Measurements from ENCODE around the gene VEGFC.
A peak's percentile ranks its signal among the peaks of the same experiment; 100 is the strongest.

Gene VEGFC

DNA sequence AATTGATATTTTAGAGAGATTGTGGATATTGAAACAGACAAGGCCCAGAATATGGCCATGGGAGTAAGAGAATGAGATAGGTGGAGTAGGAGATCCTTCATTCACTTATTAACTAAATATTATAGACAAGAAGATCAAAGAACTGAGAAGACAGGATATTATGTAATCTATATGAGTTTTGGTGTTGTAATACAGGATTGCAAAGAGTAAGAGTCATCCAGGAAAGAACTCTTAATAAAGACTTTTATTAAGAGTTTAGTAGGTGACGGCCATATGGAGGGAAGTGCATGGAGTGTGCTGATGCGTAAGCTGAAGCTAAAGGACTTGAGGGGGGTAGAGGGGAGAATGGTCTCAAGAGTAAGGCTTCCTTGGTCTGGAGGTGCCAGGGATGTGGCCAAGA is 153.7 kb downstream of the VEGFC start:
- DNase-seq: no peak
- Histone ChIP-seq H2AK5ac (ENCODE audit: low read length) (no peak overlapping the region), H4K5ac (ENCODE audit: low read length) (no peak overlapping the region), H3K27ac (ENCODE audit: low read depth, low read length) (no peak overlapping the region), H3K36me3 (ENCODE audit: control insufficient read depth, insufficient read depth, low read length) (no peaks in the 10 kb centered on the region), H3K23ac (ENCODE audit: low read length) (no peak overlapping the region), H4K8ac (ENCODE audit: low read depth, low read length) (no peak overlapping the region), H3K4ac (ENCODE audit: low read depth, low read length) (no peak overlapping the region), H3K56ac (ENCODE audit: low read length) (no peak overlapping the region), H2BK120ac (ENCODE audit: low read depth, low read length) (no peak overlapping the region), H2BK15ac (replicated peaks; ENCODE audit: low read depth) (no peak overlapping the region), H3K18ac (ENCODE audit: low read length) (no peak overlapping the region), H3K4me1 (ENCODE audit: control insufficient read depth, low read depth, low read length) (no peaks in the 10 kb centered on the region), H3K9ac (ENCODE audit: low read length) (no peak overlapping the region), H2BK5ac (ENCODE audit: low read length) (no peak overlapping the region), H3K79me1 (ENCODE audit: low read length) (no peaks in the 10 kb centered on the region), H3K27me3 (ENCODE audit: insufficient read depth, low read length, poor library complexity) (no peaks in the 10 kb centered on the region), H3K79me2 (ENCODE audit: control insufficient read depth, insufficient read depth, low read length) (no peaks in the 10 kb centered on the region), H3K4me2 (ENCODE audit: low read length) (no peak overlapping the region), H3K4me3 (ENCODE audit: low read length) (no peak overlapping the region)
- WGBS (ENCODE audit: extremely low coverage, insufficient coverage, low lambda C conversion rate): no CpG with 5 or more reads among the region's 2 CpGs

DNA sequence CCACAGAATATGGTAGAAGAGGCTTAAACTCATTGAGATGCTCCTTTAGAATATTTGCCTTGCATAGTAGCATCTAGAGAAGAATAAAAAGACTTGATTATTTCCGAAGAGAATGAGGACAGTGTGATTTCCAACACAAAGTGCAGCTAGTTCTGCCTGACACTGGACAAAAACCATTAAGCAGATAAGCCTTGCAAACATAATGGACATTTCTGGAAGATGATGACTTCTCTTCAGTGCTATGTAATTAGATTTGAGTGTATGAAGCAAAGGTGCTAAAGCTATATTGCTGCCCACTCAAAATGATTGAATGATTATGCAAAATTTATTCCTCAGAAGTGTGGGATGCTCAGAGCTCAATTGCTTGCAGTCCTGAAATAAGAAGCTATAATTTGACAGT is 156.4 kb downstream of the VEGFC start:
- Histone ChIP-seq H2BK120ac (ENCODE audit: low read depth, low read length) (no peak overlapping the region), H2BK5ac (ENCODE audit: low read length) (no peak overlapping the region), H3K79me1 (ENCODE audit: low read length) (no peaks in the 10 kb centered on the region), H3K9ac (ENCODE audit: low read length) (no peak overlapping the region), H2BK15ac (replicated peaks; ENCODE audit: low read depth) (no peak overlapping the region), H3K56ac (ENCODE audit: low read length) (no peak overlapping the region), H4K5ac (ENCODE audit: low read length) (no peak overlapping the region), H3K4me1 (ENCODE audit: control insufficient read depth, low read depth, low read length) (no peaks in the 10 kb centered on the region), H3K36me3 (ENCODE audit: control insufficient read depth, insufficient read depth, low read length) (no peaks in the 10 kb centered on the region), H3K18ac (ENCODE audit: low read length) (no peak overlapping the region), H3K79me2 (ENCODE audit: control insufficient read depth, insufficient read depth, low read length) (no peaks in the 10 kb centered on the region), H3K27ac (ENCODE audit: low read depth, low read length) (no peak overlapping the region), H2AK5ac (ENCODE audit: low read length) (no peak overlapping the region), H3K4me3 (ENCODE audit: low read length) (no peak overlapping the region), H3K27me3 (ENCODE audit: insufficient read depth, low read length, poor library complexity) (no peaks in the 10 kb centered on the region), H3K23ac (ENCODE audit: low read length) (no peak overlapping the region), H3K4me2 (ENCODE audit: low read length) (no peak overlapping the region), H4K8ac (ENCODE audit: low read depth, low read length) (no peak overlapping the region), H3K4ac (ENCODE audit: low read depth, low read length) (no peak overlapping the region)
- WGBS (ENCODE audit: extremely low coverage, insufficient coverage, low lambda C conversion rate): no CpG with 5 or more reads among the region's 1 CpG
- DNase-seq: no peak

DNA sequence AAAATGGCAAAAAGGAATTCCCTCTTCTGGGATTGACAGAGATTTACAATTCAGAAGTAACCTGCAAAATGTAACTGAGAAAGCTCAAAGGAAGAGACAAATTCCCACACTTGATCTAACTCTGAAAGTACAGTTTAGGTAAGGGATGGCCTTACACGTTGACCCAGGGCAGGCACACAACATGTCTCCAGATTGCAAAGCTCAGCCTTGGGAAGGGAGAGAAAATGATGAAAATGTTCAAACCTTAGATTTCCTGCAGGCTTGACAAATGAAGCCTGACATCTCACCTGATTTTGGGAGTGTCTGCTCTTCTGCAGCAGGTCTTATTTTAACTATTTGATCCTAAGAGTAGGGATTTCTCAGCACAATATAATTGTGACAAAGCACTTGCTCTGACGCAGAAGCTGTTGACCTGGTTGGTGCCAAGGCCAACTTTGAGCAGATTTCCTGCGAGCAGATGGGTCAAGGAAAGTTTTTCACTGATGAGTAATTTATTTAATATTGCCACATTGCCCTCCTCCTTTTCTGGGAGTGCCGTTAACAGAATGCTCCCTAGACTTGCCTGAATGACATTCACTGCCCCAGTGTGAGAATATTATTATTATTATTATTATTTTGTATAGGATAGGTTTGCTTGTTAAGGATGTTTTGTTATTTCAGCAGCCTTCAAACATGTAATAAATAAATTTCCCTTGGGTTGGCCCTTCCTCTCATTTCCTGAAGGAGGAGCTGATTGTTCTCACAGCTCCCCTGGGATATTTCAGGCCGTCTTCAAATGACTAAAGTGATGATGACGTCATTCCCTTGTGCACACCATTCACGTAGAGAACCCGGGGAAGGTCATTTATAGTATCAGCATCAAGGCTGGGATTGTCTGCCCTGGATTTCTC is 157.1 kb downstream of the VEGFC start:
- Histone ChIP-seq H3K27me3 (ENCODE audit: insufficient read depth, low read length, poor library complexity) (no peaks in the 10 kb centered on the region), H3K56ac (ENCODE audit: low read length) (no peak overlapping the region), H3K4me3 (ENCODE audit: low read length) (no peak overlapping the region), H4K8ac (ENCODE audit: low read depth, low read length) (no peak overlapping the region), H2BK120ac (ENCODE audit: low read depth, low read length) (no peak overlapping the region), H3K23ac (ENCODE audit: low read length) (no peak overlapping the region), H3K4me2 (ENCODE audit: low read length) (no peak overlapping the region), H3K79me2 (ENCODE audit: control insufficient read depth, insufficient read depth, low read length) (no peaks in the 10 kb centered on the region), H2AK5ac (ENCODE audit: low read length) (no peak overlapping the region), H3K18ac (ENCODE audit: low read length) (no peak overlapping the region), H2BK5ac (ENCODE audit: low read length) (no peak overlapping the region), H4K5ac (ENCODE audit: low read length) (no peak overlapping the region), H3K9ac (ENCODE audit: low read length) (no peak overlapping the region), H3K79me1 (ENCODE audit: low read length) (no peaks in the 10 kb centered on the region), H3K36me3 (ENCODE audit: control insufficient read depth, insufficient read depth, low read length) (no peaks in the 10 kb centered on the region), H3K4me1 (ENCODE audit: control insufficient read depth, low read depth, low read length) (no peaks in the 10 kb centered on the region), H2BK15ac (replicated peaks; ENCODE audit: low read depth) (no peak overlapping the region), H3K4ac (ENCODE audit: low read depth, low read length) (no peak overlapping the region), H3K27ac (ENCODE audit: low read depth, low read length) (no peak overlapping the region)
- DNase-seq: peak; percentile 33
- WGBS (ENCODE audit: extremely low coverage, insufficient coverage, low lambda C conversion rate): no CpG with 5 or more reads among the region's 8 CpGs
